Nephron (organoid): Measurements from ENCODE around the gene ZNHIT2.

Experiments used
- H3K27ac Mint-ChIP-seq, 3 experiments: 2 replicates each; pipeline ENCODE4 v1.8.0; 2020; ENCODE audit warnings: mixed read lengths in 3 of 3, mild to moderate bottlenecking in 2 of 3, moderate library complexity in 1 of 3
- H3K27me3 Mint-ChIP-seq: 2 replicates; pipeline ENCODE4 v1.8.0; 2021; ENCODE audit warnings: low read depth, mild to moderate bottlenecking, moderate library complexity, mixed read lengths
- H3K36me3 Mint-ChIP-seq: 2 replicates; pipeline ENCODE4 v1.8.0; 2020; ENCODE audit warnings: low read depth, mixed read lengths
- H3K4me1 Mint-ChIP-seq: 2 replicates; pipeline ENCODE4 v1.8.0; 2020; ENCODE audit warnings: mixed read lengths
- H3K4me3 Mint-ChIP-seq, 3 experiments: 2 replicates each; pipeline ENCODE4 v1.8.0; 2020; ENCODE audit warnings: mild to moderate bottlenecking in 3 of 3, mixed read lengths in 3 of 3, moderate library complexity in 2 of 3
- H3K9me3 Mint-ChIP-seq: 2 replicates; pipeline ENCODE4 v1.8.0; 2020; ENCODE audit warnings: mixed read lengths
- CTCF ChIP-seq, 3 experiments: fragments of 200-600 bp; sonication (generic); IDR thresholded peaks; one replicate each; pipeline ENCODE4 v1.5.0; 2021; ENCODE audit warnings: antibody characterized with exemption in 3 of 3; ENCODE audit not compliant: unreplicated experiment in 3 of 3

ZNHIT2 gene

DNA sequence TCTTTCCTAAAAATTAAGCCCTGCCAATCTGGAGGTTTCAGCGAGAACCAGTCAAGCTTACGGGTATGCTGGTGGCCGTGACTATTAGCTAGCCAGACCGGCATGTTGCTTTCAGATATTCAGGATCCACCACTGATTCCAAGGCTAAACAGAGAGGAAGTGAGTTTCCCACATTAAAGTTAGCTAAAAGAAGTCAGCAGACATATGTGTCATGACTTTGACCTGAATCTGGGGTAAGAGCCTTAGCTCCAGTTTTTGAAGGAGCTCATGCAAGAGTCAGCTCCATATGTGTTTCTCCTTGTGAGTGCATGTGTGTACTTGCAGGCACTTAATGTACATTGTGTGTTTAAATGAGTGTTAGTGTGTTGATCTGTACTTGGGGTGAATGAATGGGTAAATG is 32.1 kb downstream of the ZNHIT2 start:
- TF ChIP-seq CTCF (IDR thresholded peaks at IDR 0.05; ENCODE audit: unreplicated experiment in 3 of 3), result no peak
- no peaks in the 10 kb centered on the region for H3K9me3 Mint-ChIP-seq
- H3K27ac Mint-ChIP-seq, result peak overlapping the region; percentile 97 to 98 (median 97)
- H3K4me1 Mint-ChIP-seq, result peaks cover 26% of the 10 kb centered on the region
- H3K4me3 Mint-ChIP-seq, result peak overlapping the region; percentile 97 to 99 (median 98)
- H3K27me3 Mint-ChIP-seq, result no peaks in the 10 kb centered on the region
- peaks cover 17% of the 10 kb centered on the region for H3K36me3 Mint-ChIP-seq

GRCh38 chr11:65084598-65085375 is 32.7 kb downstream of the ZNHIT2 start:
- Mint-ChIP-seq H3K27ac (peak overlapping the region; percentile 97 to 98 (median 97)), H3K9me3 (no peaks in the 10 kb centered on the region), H3K4me3 (peak overlapping the region; percentile 97 to 99 (median 98)), H3K4me1 (peaks cover 26% of the 10 kb centered on the region), H3K27me3 (no peaks in the 10 kb centered on the region), H3K36me3 (peaks cover 20% of the 10 kb centered on the region)
- TF ChIP-seq CTCF (IDR thresholded peaks at IDR 0.05; ENCODE audit: unreplicated experiment in 3 of 3), result no peak

DNA sequence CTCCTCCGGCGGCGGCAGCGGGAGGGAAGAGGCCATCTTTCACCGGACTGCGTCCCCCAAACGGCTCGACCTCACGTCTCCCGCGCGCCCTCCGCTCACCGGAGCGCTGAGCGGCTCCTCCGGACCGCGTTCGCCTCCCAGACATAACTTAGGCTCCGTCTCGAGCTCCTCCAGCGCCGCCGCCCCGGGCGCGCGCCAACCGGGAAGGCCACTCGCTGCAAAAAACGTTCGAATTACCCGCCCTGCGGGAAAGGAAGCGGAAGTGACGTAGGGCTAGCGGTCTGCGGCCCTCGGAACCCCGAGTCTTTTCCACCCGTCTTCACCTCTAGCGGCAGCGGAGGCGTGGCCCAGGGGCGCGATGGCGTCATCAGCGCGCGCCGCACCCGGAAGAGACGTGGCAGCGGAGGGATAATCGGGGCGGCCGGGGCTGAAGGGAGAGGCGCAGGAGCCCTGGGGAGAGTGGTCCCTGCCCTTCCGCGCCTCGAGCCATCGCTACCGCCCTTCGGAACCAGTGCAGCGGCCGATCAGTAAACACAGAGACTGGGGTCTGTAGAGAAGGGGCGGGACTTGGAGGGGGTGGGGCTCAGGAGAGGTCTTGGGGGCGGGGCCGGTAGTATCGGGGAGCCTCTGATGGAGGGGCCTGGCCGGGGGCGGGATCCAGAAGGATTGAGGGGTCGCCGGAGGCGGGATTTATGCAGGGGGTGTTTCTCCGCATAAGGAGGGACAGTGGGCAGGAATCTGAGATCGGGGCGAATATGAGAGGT is 33.5 kb downstream of the ZNHIT2 start, which contains the start of the genes CDCA5 and ZFPL1:
TSS of gene CDCA5 (minus strand) at position 207 of the 764 bp plus-strand sequence. CDS start at position 145, 62 bp downstream.
TSS of gene ZFPL1 (plus strand) at position 389 of the 764 bp plus-strand sequence. CDS start 477 bp downstream, outside the sequence.
- peak within 1 kb of the TSS; percentile 97 to 98 (median 97) for H3K27ac Mint-ChIP-seq
- peak within 1 kb of the TSS; percentile 97 to 99 (median 98) for H3K4me3 Mint-ChIP-seq
- no peak for TF ChIP-seq CTCF (IDR thresholded peaks at IDR 0.05; ENCODE audit: unreplicated experiment in 3 of 3)
- no peaks in the 10 kb centered on the region for H3K9me3 Mint-ChIP-seq
- peaks cover 20% of the 10 kb centered on the region for H3K36me3 Mint-ChIP-seq
- H3K4me1 Mint-ChIP-seq, result peaks cover 26% of the 10 kb centered on the region
- H3K27me3 Mint-ChIP-seq, result no peaks in the 10 kb centered on the region

DNA sequence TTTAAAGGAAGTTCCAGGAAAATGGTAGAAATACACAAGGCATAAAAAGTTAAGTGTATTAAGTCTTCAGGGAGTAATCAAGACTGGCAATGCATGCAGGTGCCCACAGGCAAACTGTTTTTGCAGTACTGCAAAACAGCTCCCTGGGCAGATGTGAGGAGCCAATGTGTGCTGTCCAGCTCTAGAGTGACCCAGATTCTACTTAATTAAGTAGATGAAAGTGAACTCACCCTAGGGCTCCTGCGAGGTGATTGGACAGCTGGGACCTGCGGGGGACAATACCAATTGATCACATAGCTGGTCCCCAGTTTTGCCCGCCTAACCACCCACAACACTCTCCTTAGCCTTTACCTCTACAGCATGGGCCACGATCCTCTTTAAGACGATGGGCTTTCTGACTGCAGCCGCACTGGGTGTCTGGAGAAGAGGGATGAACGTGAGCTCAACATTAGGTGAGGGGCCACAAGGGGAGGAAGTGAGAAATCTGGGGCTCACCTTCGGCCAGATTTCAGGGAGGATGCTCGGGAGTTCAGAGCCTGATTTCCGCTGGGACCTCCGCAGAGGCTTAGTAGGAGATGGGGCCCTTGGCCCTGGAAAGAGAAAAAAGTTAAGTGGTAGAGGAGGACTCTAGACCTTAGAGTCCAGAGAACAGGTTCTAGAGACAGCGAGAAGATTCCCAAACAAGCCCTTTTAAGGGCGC is 34.2 kb downstream of the ZNHIT2 start:
- Mint-ChIP-seq H3K27me3 (no peaks in the 10 kb centered on the region), H3K9me3 (no peaks in the 10 kb centered on the region), H3K27ac (peak overlapping the region; percentile 97 to 98 (median 97)), H3K36me3 (peaks cover 19% of the 10 kb centered on the region), H3K4me3 (peak overlapping the region; percentile 97 to 99 (median 98)), H3K4me1 (peaks cover 26% of the 10 kb centered on the region)
- TF ChIP-seq CTCF (IDR thresholded peaks at IDR 0.05; ENCODE audit: unreplicated experiment in 3 of 3), result no peak

DNA sequence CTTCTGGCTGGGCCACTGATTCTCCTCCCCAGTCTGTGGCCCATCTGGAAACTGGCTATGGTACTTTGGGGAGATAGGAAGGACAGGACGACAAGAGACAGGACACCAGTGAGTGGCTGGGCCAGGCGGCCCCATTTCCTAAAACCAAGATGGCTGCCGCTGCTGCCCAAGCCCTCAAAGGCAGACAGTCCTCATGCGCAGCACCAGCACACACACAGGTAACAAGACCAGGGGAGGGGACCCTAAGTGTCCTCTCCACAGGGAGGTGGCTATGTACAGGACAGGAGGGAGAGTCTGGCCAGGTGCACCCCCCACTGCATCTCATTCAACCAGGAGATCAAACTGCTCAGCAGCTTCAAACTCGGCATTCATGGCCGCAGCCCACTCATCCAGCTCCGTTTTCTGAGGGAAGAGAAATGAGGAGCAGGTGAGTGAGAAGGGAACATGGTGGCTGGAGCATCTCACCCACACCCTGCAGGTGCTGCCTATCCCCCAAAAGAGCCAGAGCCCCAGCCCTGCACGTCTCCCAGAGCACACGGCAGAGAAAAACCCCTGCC is 38.6 kb downstream of the ZNHIT2 start:
- no peak for TF ChIP-seq CTCF (IDR thresholded peaks at IDR 0.05; ENCODE audit: unreplicated experiment in 3 of 3)
- Mint-ChIP-seq H3K36me3 (peaks cover 20% of the 10 kb centered on the region), H3K9me3 (no peaks in the 10 kb centered on the region), H3K4me1 (peaks cover 7% of the 10 kb centered on the region), H3K27ac (no peak overlapping the region), H3K27me3 (no peaks in the 10 kb centered on the region), H3K4me3 (peak overlapping the region in 1 of 3 experiments; percentile 54)
